ENCODE data around the gene UTF1. TPM values are rescaled to one million over a fixed set of nuclear protein-coding genes. Genes with fewer than 3 reads are reported as not detected.

The UTF1 gene
- total RNA-seq, 8 experiments from 2014 or later, result 0.18 to 0.38 (median 0.24) TPM; not detected in 5

DNA sequence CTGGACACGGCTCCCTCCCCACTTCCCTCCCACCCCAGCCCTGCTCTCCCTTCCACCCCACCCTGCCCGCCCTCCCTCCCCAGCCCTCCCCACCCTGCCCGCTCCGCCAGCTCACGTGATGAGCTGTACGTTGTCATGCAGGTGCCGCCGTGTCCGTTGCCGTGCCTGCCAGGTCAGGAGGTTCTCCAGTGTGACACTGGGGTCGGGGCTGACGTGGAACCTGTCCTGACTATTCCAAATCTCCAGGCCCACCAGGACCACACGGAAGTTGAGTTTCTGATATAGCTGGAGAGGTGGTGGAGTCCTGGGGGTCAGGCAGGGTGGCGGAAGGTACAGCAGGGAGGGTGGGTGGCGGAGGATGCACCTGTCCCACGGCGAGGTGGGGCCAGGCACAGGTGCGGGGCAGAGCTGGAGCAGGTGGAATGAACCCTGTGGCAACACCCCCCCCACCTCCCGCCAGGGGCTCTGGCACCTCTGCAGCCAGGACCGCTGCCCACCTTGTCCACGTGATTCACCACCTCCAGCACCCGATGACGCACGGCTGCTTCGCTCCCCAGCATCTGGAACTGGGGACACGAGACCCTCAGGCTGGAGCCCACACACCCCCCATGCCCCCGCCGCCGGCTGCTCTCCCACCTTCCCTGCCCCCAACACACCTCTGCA is 42.4 kb downstream of the UTF1 start:
- Histone ChIP-seq H3K27ac (no peak overlapping the region), H3K4me3 (no peak overlapping the region), H3K4me1 (replicated peaks in 1 of 2) (peaks cover 6 to 35% of the 10 kb centered on the region in 2 donors)
- in situ Hi-C loops (cut with MboI; ENCODE audit: low pct_unique_long_range_greater_than_20kb in 2 of 9, low sequenced_read_pairs in 9 of 9, unreplicated experiment in 9 of 9), result no loop called here
- no peak for ATAC-seq (replicated peaks in 6 of 8)
- WGBS, 10 experiments, result 0 to 90% methylated on average over 1 to 4 of the region's 29 CpGs; no CpG with 5 or more reads in 8 of the 10 experiments

DNA sequence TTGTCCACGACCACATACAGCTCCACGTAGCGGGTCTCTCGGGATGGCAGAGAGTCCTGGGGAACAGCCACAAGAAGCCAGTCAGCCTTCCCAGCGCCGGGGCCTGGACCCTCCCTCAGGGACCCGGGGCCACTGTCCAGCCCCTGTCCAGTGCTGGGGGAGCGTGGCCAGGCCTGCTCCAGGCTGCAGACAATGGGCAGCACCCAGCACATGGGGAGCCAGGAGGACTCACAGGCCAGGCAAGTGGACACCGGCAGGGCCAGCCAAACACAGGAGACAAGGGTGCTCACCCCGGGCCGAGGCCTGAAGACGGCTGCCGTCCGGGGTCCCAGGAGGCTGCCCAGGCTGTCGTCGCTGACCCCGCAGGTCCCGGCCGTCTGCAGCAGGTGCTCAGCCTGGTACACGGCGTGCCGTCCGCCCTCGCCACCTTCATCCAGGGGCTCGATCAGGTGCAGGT is 43.0 kb downstream of the UTF1 start:
- in situ Hi-C loops (cut with MboI; ENCODE audit: low pct_unique_long_range_greater_than_20kb in 2 of 9, low sequenced_read_pairs in 9 of 9, unreplicated experiment in 9 of 9), result no loop called here
- WGBS, 10 experiments, result no CpG with 5 or more reads among the region's 25 CpGs
- no peak for ATAC-seq (replicated peaks in 6 of 8)

DNA sequence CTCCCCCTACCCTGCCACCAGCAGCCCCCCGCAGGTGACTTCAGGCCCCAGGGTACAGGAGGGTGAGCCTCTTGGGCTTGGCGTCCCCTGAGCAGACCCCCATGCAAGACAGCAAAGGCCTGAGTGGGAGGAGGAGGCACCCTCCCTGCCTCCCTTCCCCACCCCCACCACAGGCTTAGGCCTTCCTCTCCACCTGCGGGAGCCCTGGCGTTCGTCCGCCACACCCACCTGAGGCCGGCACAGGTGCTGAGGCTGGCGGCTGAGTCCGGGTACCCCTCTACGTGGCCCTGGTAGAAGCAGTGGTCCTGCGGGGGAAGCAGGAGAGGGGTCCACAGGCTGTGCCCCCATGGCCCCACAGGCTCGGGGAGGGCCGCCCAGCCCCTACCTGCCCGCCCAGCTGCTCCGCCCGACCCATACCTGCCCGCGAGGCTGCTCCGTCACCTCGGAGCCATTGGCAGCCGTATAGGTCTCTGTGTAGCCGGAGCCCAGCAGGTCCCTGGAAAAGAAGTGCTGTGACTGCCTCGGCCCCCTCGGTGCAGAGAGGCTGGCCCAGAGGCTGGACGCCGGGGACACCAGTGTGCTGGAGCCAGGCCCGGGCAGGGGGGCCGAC is 43.6 kb downstream of the UTF1 start:
- H3K4me3 ChIP-seq, result no peak overlapping the region
- no peak for ATAC-seq (replicated peaks in 6 of 8)
- 60% methylated on average over 2 of the region's 28 CpGs; no CpG with 5 or more reads in 9 of the 10 experiments for WGBS, 10 experiments
- H3K27ac ChIP-seq, result no peak overlapping the region
- in situ Hi-C loops (cut with MboI; ENCODE audit: low pct_unique_long_range_greater_than_20kb in 2 of 9, low sequenced_read_pairs in 9 of 9, unreplicated experiment in 9 of 9), result no loop called here
- H3K4me1 ChIP-seq (replicated peaks in 1 of 2), result peaks cover 15 to 41% of the 10 kb centered on the region in 2 donors

More for the DNA sequence above, 43.0 kb downstream of the UTF1 start:
- Histone ChIP-seq H3K4me1 (replicated peaks in 1 of 2) (peaks cover 8 to 35% of the 10 kb centered on the region in 2 donors), H3K27ac (no peak overlapping the region), H3K4me3 (no peak overlapping the region)

DNA sequence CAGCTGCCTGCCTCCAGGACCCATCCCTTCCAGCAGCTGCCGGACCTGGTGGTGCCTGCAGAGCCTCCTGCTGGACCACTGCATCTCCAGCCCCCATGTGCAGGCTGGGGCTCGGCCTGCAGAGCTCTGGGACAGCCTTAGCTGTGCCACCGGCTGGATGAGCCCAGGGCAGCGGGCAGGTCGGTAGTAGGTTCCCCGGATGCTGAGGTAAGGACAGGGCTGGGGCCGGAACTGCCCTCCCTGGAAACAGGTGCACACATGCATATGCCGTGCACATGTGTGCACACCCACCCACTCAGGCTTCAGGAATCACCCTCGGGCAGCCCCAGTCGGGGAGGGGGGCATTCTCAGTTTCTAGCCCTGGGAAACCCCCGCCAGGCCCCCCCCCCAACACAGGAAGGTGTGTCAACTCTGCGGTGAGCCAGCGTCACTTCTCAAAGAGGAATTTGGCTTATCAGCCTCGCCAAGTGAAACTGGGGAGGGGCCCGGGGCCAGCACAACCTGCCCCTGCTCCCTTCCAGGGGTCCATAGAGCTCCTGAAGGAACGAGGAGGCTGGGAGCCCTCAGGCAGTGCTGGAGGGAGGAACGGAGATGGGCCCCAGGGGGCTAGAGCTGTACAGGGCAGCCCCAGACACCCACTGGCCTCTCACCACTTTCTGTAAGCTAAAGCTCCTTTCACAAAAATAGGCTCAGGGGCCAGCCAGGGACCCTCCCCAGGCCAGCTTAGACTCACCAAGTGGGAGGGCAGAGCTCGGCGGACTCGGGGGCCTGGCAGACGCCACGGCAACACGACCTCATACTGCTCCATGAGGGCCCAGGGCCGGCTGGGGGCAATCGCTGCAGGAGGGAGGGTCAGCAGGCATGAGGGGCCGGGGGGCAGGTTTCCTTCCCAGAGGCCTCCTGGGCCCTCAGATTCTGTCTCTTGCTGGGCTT is 45.0 kb downstream of the UTF1 start:
- 0 to 53% (median 48%) methylated on average over 2 to 9 of the region's 26 CpGs; no CpG with 5 or more reads in 6 of the 10 experiments for WGBS, 10 experiments
- in situ Hi-C loops (cut with MboI; ENCODE audit: low pct_unique_long_range_greater_than_20kb in 2 of 9, low sequenced_read_pairs in 9 of 9, unreplicated experiment in 9 of 9), result loop anchor here in 1 of 9 experiments (25.0 kb wide), 1 partner anchor 338 kb away; the partner anchor contains the start of gene CFAP46
- peak in 2 of 8 experiments; percentile 2 to 31 for ATAC-seq (replicated peaks in 6 of 8)
- H3K4me1 ChIP-seq (replicated peaks in 1 of 2), result peaks cover 21 to 54% of the 10 kb centered on the region in 2 donors
- H3K4me3 ChIP-seq, result no peak overlapping the region
- H3K27ac ChIP-seq, result no peak overlapping the region

DNA sequence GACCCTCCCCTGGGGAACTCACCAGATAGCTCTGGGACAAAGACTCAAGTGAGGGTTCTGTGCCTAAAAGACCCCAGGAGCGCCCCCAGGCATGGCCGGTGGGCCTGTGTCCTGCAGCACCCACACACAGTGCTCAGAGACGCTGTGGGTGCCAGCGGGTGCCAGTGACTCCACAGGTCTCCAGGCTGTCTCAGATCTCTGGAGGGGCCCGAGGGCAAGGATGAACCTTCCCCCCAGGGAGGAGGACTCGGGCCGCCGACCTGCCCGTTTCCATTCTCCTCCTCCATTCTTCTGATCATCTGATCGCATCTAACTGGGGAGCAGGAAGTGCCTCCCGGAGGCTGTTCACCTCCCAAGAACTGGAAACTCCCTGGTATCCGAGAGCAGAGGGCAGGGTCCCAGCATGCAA is 45.7 kb downstream of the UTF1 start:
- 20 to 100% (median 58%) methylated on average over 1 to 3 of the region's 12 CpGs; no CpG with 5 or more reads in 7 of the 10 experiments for WGBS, 10 experiments
- no peak for ATAC-seq (replicated peaks in 6 of 8)
- Histone ChIP-seq H3K4me3 (no peak overlapping the region), H3K4me1 (replicated peaks in 1 of 2) (peaks cover 21 to 54% of the 10 kb centered on the region in 2 donors), H3K27ac (no peak overlapping the region)
- in situ Hi-C loops (cut with MboI; ENCODE audit: low pct_unique_long_range_greater_than_20kb in 2 of 9, low sequenced_read_pairs in 9 of 9, unreplicated experiment in 9 of 9), result loop anchor here in 1 of 9 experiments (25.0 kb wide), 1 partner anchor 338 kb away; the partner anchor contains the start of gene CFAP46

DNA sequence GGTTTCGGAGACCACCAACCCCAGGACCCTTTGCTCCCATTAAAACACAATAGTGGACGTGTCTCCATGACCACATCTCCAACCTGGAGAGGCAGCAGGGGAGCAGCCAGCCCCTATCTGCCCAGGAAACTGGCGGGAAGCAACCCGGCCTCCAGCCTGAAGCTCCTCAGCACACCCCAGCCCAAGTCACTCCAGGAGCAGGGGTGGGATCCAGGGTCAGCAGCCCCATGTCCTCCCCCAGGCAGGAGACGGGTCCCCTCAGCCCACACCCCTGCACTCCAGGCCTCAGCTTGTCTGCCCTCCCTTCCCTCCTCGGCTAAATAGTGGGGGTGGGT is 46.0 kb downstream of the UTF1 start:
- WGBS, 10 experiments, result 33 to 50% methylated on average over 2 to 3 of the region's 6 CpGs; no CpG with 5 or more reads in 8 of the 10 experiments
- H3K4me1 ChIP-seq (replicated peaks in 1 of 2), result peaks cover 21 to 54% of the 10 kb centered on the region in 2 donors
- no peak overlapping the region for H3K27ac ChIP-seq
- no peak for ATAC-seq (replicated peaks in 6 of 8)
- no peak overlapping the region for H3K4me3 ChIP-seq
- in situ Hi-C loops (cut with MboI; ENCODE audit: low pct_unique_long_range_greater_than_20kb in 2 of 9, low sequenced_read_pairs in 9 of 9, unreplicated experiment in 9 of 9), result loop anchor here in 1 of 9 experiments (25.0 kb wide), 1 partner anchor 339 kb away; the partner anchor contains the start of gene CFAP46

DNA sequence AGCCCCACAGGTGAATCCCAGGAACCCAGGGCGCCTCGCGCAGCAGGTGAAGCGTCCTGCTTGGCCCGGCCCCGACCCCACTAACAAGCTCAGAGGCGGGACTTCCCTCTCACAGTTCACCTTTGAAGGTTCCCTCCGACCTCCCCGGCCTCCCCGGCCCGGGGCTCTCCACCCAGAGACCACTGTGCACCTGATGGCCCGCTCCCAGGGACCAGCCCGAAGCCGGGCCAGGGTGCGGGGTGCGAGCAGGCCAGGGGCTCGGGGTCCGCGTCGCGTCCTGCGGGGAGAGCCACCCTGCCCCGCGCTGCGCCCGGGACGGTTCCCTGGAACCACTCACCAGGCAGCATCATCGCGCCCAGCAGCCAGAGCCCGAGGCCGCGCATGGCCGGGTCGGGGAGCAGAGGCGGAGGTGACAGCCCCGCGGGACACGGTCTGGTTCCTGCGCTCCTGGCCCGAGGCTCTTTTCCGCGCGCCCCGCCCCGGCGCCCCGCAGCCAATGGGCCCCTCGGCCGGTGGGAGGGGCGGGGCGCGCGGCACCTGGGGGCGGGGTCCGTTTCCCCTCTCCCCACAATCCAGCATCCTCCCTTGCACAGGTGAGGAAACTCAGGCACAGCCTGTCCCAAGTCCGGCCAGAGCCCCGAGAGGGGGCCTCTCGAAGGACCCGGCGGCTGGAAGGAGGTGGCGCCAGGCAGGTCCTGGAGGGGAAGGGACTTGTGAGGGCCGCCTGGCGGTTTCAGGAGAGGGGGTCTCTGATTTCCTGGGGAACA is 46.6 kb downstream of the UTF1 start, which contains the start of gene ADAM8:
Gene ADAM8 (minus strand): TSS at position 434 of the 767 bp plus-strand sequence. CDS start 51 bp downstream, at position 383.
- 0 to 20% (median 20%) methylated on average over 1 to 5 of the region's 63 CpGs; no CpG with 5 or more reads in 7 of the 10 experiments for WGBS, 10 experiments
- H3K27ac ChIP-seq, result no peak within 1 kb of the TSS
- peak in 5 of 8 experiments; percentile 1 to 37 (median 18) for ATAC-seq (replicated peaks in 6 of 8)
- in situ Hi-C loops (cut with MboI; ENCODE audit: low pct_unique_long_range_greater_than_20kb in 2 of 9, low sequenced_read_pairs in 9 of 9, unreplicated experiment in 9 of 9), result loop anchor here in 1 of 9 experiments (25.0 kb wide), 1 partner anchor 339 kb away; the partner anchor contains the start of gene CFAP46
- no peak within 1 kb of the TSS for H3K4me3 ChIP-seq
- H3K4me1 ChIP-seq (replicated peaks in 1 of 2), result peaks cover 21 to 54% of the 10 kb centered on the region in 2 donors

DNA sequence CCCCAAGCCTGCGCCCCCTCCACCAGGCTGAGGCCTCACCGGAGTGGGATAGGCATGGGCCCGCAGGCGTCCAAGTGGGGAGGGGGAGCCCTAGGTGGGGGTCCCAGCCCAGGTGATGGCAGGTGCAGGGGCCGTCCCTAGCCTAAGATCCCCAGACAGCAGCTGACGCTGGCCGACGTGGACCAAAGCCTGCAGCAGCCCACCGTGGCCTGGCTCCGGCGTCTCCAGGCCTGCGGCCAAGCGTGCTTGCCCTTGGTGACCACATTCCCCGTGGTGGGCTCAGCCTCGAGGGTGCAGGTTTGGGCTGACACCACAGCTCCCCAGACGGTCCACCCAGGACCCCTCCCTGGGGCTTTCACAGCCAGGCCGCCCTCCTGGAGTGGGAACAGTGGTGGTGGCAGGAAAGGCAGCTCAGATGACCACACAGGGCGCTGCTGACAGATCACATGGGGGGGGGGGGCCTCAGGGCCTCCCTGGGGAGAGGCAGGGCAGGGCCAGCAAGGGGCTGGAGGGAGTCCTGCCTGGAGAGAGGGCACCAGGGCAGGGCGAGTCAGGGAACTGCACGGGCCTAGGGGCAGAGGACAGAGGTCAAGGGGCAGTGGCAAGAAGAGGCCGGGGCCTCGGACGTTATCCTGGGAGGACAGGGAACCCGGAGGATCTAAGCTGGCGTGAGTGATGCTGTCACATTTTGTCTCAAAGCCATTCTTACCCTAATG is 47.4 kb downstream of the UTF1 start:
- WGBS, 10 experiments, result 80% methylated on average over 2 of the region's 25 CpGs; no CpG with 5 or more reads in 9 of the 10 experiments
- Histone ChIP-seq H3K27ac (peak overlapping the region in 1 of 2 donors; percentile 78), H3K4me1 (replicated peaks in 1 of 2) (peaks cover 21 to 54% of the 10 kb centered on the region in 2 donors), H3K4me3 (no peak overlapping the region)
- ATAC-seq (replicated peaks in 6 of 8), result peak in 4 of 8 experiments; percentile 2 to 12 (median 4)
- in situ Hi-C loops (cut with MboI; ENCODE audit: low pct_unique_long_range_greater_than_20kb in 2 of 9, low sequenced_read_pairs in 9 of 9, unreplicated experiment in 9 of 9), result loop anchor here in 1 of 9 experiments (25.0 kb wide), 1 partner anchor 340 kb away; the partner anchor contains the start of gene CFAP46

DNA sequence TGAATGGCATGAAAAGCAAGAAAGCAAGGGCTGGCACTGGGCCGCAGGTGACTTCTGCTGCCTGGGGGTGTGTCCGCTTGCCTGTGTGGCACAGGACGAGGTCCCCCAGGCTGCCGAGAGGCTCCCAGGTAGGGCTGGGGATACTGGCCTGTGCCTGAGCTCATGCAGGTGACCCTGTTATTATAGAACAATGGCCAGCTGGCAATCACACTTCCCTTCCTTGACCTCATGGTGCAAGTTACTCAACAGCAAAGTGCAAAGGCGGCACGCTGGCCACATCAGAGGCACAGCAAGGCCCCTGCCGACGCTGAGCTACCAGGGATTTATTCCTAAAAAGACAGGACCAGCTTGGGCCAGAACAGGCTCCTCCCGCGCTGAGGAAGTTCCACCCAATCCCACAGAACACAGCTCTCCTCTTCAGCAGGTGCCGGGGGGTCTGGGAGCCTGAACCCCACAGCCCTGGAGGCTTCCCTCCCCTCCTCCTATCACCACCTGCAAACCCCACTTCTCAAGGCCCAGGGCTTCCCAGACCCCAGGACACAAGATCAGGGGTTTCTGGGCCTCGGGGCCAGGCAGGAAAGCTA is 48.1 kb downstream of the UTF1 start:
- 91 to 100% (median 100%) methylated on average over 1 to 6 of the region's 12 CpGs; no CpG with 5 or more reads in 7 of the 10 experiments for WGBS, 10 experiments
- Histone ChIP-seq H3K4me3 (no peak overlapping the region), H3K27ac (peak overlapping the region in 1 of 2 donors; percentile 78), H3K4me1 (replicated peaks in 1 of 2) (peaks cover 21 to 54% of the 10 kb centered on the region in 2 donors)
- in situ Hi-C loops (cut with MboI; ENCODE audit: low pct_unique_long_range_greater_than_20kb in 2 of 9, low sequenced_read_pairs in 9 of 9, unreplicated experiment in 9 of 9), result loop anchor here in 1 of 9 experiments (25.0 kb wide), 1 partner anchor 341 kb away; the partner anchor contains the start of gene CFAP46
- ATAC-seq (replicated peaks in 6 of 8), result peak in 4 of 8 experiments; percentile 7 to 28 (median 18)

DNA sequence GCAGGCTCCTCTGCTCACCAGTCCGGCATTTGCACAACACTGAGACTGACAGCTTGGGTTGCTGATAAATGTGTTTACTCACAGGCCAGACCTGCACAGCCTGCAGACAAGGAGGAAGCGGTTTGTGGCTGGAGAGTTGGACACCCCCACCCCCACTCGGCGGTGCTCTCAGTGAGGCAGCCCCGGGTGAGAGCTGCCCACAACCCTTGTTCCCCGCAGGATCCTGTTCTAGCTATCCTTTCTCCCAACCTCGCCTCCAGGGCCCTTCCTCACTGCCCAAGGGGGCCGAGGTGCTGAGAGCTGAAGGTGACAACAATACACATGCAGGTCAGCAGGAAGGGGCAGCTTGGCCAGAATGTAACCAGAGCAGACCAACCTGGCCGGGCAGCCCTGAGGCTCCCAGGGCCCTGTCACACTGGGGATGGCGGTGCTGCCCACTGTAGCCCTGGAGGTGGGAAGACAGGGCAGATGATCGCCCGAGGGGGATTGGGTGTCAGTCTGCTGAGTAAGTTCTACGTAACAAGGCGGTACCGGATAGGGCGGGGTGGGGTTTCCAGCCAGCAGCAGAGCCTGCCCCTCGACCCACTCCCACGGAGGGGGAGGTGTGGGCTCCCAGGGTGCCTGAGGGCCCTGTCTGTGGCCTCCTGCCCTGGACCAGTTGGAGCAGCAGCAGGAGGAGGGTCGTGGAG is 48.7 kb downstream of the UTF1 start:
- in situ Hi-C loops (cut with MboI; ENCODE audit: low pct_unique_long_range_greater_than_20kb in 2 of 9, low sequenced_read_pairs in 9 of 9, unreplicated experiment in 9 of 9), result loop anchor here in 1 of 9 experiments (25.0 kb wide), 1 partner anchor 341 kb away; the partner anchor contains the start of gene CFAP46
- peaks cover 21 to 54% of the 10 kb centered on the region in 2 donors for H3K4me1 ChIP-seq (replicated peaks in 1 of 2)
- no peak overlapping the region for H3K4me3 ChIP-seq
- peak overlapping the region in 1 of 2 donors; percentile 78 for H3K27ac ChIP-seq
- WGBS, 10 experiments, result 60 to 80% (median 73%) methylated on average over 1 to 5 of the region's 19 CpGs; no CpG with 5 or more reads in 5 of the 10 experiments
- peak; percentile 56 to 87 (median 77) for ATAC-seq (replicated peaks in 6 of 8)

All from motor neuron (in vitro differentiated cells).